Stimulated activated naive CD4-positive, alpha-beta T cell (primary cell): ENCODE measurements around the gene MIB2.

Source experiments
- DNase-seq, 6 experiments: peaks; one replicate each; lab custom pipeline; 2025; lab: John Stamatoyannopoulos, UW

The MIB2 gene

GRCh38 chr1:1598051-1598719 is 17.1 kb upstream of the MIB2 start:
- DNase-seq, result no peak

GRCh38 chr1:1598720-1599029 is 16.6 kb upstream of the MIB2 start:
- no peak for DNase-seq

- peak in 3 of 6 experiments; percentile 10 to 49 (median 44) for DNase-seq
These were observed 16.0 kb upstream of the MIB2 start for GRCh38 chr1:1599030-1599934.

GRCh38 chr1:1599935-1600860 is 15.1 kb upstream of the MIB2 start, which contains the start of gene FNDC10:
FNDC10 (minus strand) TSS chr1:1600135; CDS start chr1:1600015, 120 bp downstream.
- DNase-seq, result no peak

GRCh38 chr1:1600861-1601563 is 14.3 kb upstream of the MIB2 start:
- DNase-seq, result no peak

GRCh38 chr1:1601564-1602303 is 13.6 kb upstream of the MIB2 start:
- DNase-seq, result no peak

GRCh38 chr1:1602304-1602967 is 12.9 kb upstream of the MIB2 start:
- DNase-seq, result no peak

- DNase-seq, result no peak
These were observed 12.3 kb upstream of the MIB2 start for GRCh38 chr1:1602968-1603506.

- DNase-seq, result no peak
These were observed 11.5 kb upstream of the MIB2 start for GRCh38 chr1:1603671-1604373.

- DNase-seq, result no peak
These were observed 10.8 kb upstream of the MIB2 start for GRCh38 chr1:1604374-1605033.

GRCh38 chr1:1605034-1605591 is 10.2 kb upstream of the MIB2 start:
- peak in 1 of 6 experiments; percentile 19 for DNase-seq

- DNase-seq, result no peak
These were observed 9.6 kb upstream of the MIB2 start for GRCh38 chr1:1605724-1606123.

- no peak for DNase-seq
These were observed 9.1 kb upstream of the MIB2 start for GRCh38 chr1:1606232-1606631.

GRCh38 chr1:1609822-1610485 is 5.3 kb upstream of the MIB2 start:
- no peak for DNase-seq

- no peak for DNase-seq
These were observed 4.5 kb upstream of the MIB2 start for GRCh38 chr1:1610796-1611195.

- DNase-seq, result no peak
These were observed 3.2 kb upstream of the MIB2 start for GRCh38 chr1:1612104-1612400.

- no peak for DNase-seq
These were observed 1.7 kb upstream of the MIB2 start for GRCh38 chr1:1613509-1614082.
